ENCODE results near the gene CD69.

CD69 gene

GRCh38 chr12:9776781-9777180, 16.1 kb upstream of the CD69 start:
- Histone ChIP-seq H3K4me3 (ENCODE audit: insufficient read depth, low read length, poor library complexity, severe bottlenecking) (no peak overlapping the region), H3K79me2 (ENCODE audit: insufficient read depth, low read length) (no peaks in the 10 kb centered on the region), H2AFZ (ENCODE audit: low read depth, low read length, severe bottlenecking) (no peak overlapping the region), H3K4me2 (ENCODE audit: low read depth, low read length, poor library complexity, severe bottlenecking) (no peak overlapping the region), H3K36me3 (ENCODE audit: low read length) (no peaks in the 10 kb centered on the region), H3K27me3 (ENCODE audit: low read length) (no peaks in the 10 kb centered on the region), H3F3A (ENCODE audit: insufficient read depth) (no peaks in the 10 kb centered on the region), H3K9me2 (replicated peaks; ENCODE audit: insufficient read depth, low read length) (no peaks in the 10 kb centered on the region), H3K9ac (ENCODE audit: low read length) (no peak overlapping the region), H4K20me1 (ENCODE audit: low read depth, low read length) (no peaks in the 10 kb centered on the region), H3K9me3 (ENCODE audit: insufficient read depth, low read length) (no peaks in the 10 kb centered on the region), H3K27ac (ENCODE audit: low read depth, low read length) (no peak overlapping the region)
- no peak for TF ChIP-seq EZH2phosphoT487 (conservative IDR thresholded peaks at IDR 0.05; ENCODE audit: low read length)
- TF ChIP-seq CTCF (IDR thresholded peaks at IDR 0.05; ENCODE audit: insufficient read depth, low read length, poor library complexity, severe bottlenecking) = no peak

DNA sequence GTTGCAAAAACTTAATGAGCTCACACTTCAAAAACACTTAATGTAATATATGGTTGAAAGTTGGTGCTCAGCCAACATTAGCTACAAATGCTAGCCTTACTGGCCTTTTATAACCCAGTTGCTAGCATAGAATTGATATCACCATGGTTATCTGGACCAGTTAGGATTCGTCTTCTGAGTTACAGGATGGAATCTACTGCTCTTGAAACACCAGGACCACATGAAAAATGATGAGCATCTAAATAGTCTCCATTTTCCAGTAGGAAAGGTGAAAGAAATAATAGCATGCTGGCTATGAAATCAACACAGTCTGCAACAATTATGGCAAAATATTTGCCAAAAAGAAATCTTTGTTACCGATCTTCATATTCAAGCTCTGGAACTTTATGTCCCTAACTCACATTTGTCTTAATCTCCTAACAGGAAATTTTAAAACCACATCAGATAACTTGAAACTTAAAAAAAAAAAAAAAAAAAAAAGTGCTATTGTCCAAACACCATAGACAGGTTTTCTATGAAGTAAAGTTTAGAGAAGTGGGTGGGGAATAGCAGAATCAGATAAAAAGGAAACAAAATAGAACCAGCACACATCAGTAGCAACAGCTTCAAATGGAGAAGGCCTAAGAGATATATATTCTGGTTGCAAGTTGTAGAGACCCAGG, 12.6 kb upstream of the CD69 start:
- TF ChIP-seq EZH2phosphoT487 (conservative IDR thresholded peaks at IDR 0.05; ENCODE audit: low read length) (no peak), CTCF (IDR thresholded peaks at IDR 0.05; ENCODE audit: insufficient read depth, low read length, poor library complexity, severe bottlenecking) (no peak)
- Histone ChIP-seq H2AFZ (ENCODE audit: low read depth, low read length, severe bottlenecking) (no peak overlapping the region), H3K36me3 (ENCODE audit: low read length) (no peaks in the 10 kb centered on the region), H3K27me3 (ENCODE audit: low read length) (no peaks in the 10 kb centered on the region), H3K4me2 (ENCODE audit: low read depth, low read length, poor library complexity, severe bottlenecking) (no peak overlapping the region), H3K9me3 (ENCODE audit: insufficient read depth, low read length) (no peaks in the 10 kb centered on the region), H3K9ac (ENCODE audit: low read length) (no peak overlapping the region), H3F3A (ENCODE audit: insufficient read depth) (no peaks in the 10 kb centered on the region), H3K4me3 (ENCODE audit: insufficient read depth, low read length, poor library complexity, severe bottlenecking) (no peak overlapping the region), H3K9me2 (replicated peaks; ENCODE audit: insufficient read depth, low read length) (no peaks in the 10 kb centered on the region), H4K20me1 (ENCODE audit: low read depth, low read length) (no peaks in the 10 kb centered on the region), H3K79me2 (ENCODE audit: insufficient read depth, low read length) (no peaks in the 10 kb centered on the region), H3K27ac (ENCODE audit: low read depth, low read length) (no peak overlapping the region)

DNA sequence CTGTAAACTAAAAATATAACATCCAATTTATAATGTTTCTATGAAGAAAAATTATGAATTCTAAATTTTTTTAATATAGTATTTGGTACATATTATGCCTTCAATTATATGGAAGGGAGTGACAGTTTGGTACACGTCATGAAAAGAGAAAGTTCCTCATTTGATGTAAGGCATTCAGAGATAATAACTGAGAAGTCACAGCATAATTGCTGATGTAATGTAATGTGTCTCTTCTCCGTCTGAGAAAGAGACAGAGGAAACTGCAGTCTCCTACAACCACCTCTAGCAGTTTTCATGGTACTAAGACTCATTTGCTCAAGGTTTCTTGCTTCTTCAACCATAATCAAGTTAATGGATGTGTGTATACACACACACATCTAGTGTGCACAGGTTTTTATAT, 2.3 kb upstream of the CD69 start:
- H4K20me1 ChIP-seq (ENCODE audit: low read depth, low read length) = no peaks in the 10 kb centered on the region
- H3K27me3 ChIP-seq (ENCODE audit: low read length) = no peaks in the 10 kb centered on the region
- no peak overlapping the region for H2AFZ ChIP-seq (ENCODE audit: low read depth, low read length, severe bottlenecking)
- no peak overlapping the region for H3K27ac ChIP-seq (ENCODE audit: low read depth, low read length)
- H3K4me3 ChIP-seq (ENCODE audit: insufficient read depth, low read length, poor library complexity, severe bottlenecking) = no peak overlapping the region
- no peaks in the 10 kb centered on the region for H3K36me3 ChIP-seq (ENCODE audit: low read length)
- no peak for TF ChIP-seq EZH2phosphoT487 (conservative IDR thresholded peaks at IDR 0.05; ENCODE audit: low read length)
- TF ChIP-seq CTCF (IDR thresholded peaks at IDR 0.05; ENCODE audit: insufficient read depth, low read length, poor library complexity, severe bottlenecking) = no peak
- no peak overlapping the region for H3K4me2 ChIP-seq (ENCODE audit: low read depth, low read length, poor library complexity, severe bottlenecking)
- peaks cover 13% of the 10 kb centered on the region for H3F3A ChIP-seq (ENCODE audit: insufficient read depth)
- H3K9ac ChIP-seq (ENCODE audit: low read length) = no peak overlapping the region
- H3K79me2 ChIP-seq (ENCODE audit: insufficient read depth, low read length) = no peaks in the 10 kb centered on the region
- H3K9me3 ChIP-seq (ENCODE audit: insufficient read depth, low read length) = no peaks in the 10 kb centered on the region
- H3K9me2 ChIP-seq (replicated peaks; ENCODE audit: insufficient read depth, low read length) = no peaks in the 10 kb centered on the region

Measured in SU-DHL-6 (cell line).